ENCODE measurements around the gene ITSN1. TPM values are rescaled to one million over a fixed set of nuclear protein-coding genes. Genes with fewer than 3 reads are reported as not detected.
"Not testable (repeated sequence)": the region's sequence is repeated elsewhere in the genome, so short reads cannot be mapped to it uniquely, and the experiment has no call there.

ITSN1 gene
- polyA plus RNA-seq, 3 donors = 41.7 to 57.8 (median 52.6) TPM

- DNase-seq = no peak
Measured at GRCh38 chr21:33674226-33674625, 31.9 kb downstream of the ITSN1 start.

GRCh38 chr21:33676666-33677065, 34.4 kb downstream of the ITSN1 start:
- not testable (repeated sequence) for DNase-seq

GRCh38 chr21:33677450-33677849, 35.1 kb downstream of the ITSN1 start:
- DNase-seq = no peak

- DNase-seq = no peak
Measured at GRCh38 chr21:33680870-33681269, 38.6 kb downstream of the ITSN1 start.

GRCh38 chr21:33682992-33683627, 40.8 kb downstream of the ITSN1 start:
- DNase-seq = no peak

- DNase-seq = no peak
Measured at GRCh38 chr21:33684068-33684467, 41.8 kb downstream of the ITSN1 start.

- DNase-seq = no peak
Measured at GRCh38 chr21:33684923-33685560, 42.7 kb downstream of the ITSN1 start.

GRCh38 chr21:33685613-33686197, 43.4 kb downstream of the ITSN1 start:
- no peak for DNase-seq

- no peak for DNase-seq
Measured at GRCh38 chr21:33686386-33686785, 44.1 kb downstream of the ITSN1 start.

- DNase-seq = no peak
Measured at GRCh38 chr21:33687634-33688033, 45.3 kb downstream of the ITSN1 start.

- DNase-seq = no peak
Measured at GRCh38 chr21:33688353-33688752, 46.1 kb downstream of the ITSN1 start.

- DNase-seq = no peak
Measured at GRCh38 chr21:33690874-33691273, 48.6 kb downstream of the ITSN1 start.

GRCh38 chr21:33691945-33692603, 49.8 kb downstream of the ITSN1 start:
- DNase-seq = no peak

- no peak for DNase-seq
Measured at GRCh38 chr21:33695813-33696212, 53.5 kb downstream of the ITSN1 start.

- DNase-seq = no peak
Measured at GRCh38 chr21:33696465-33696864, 54.2 kb downstream of the ITSN1 start.

GRCh38 chr21:33698087-33698860, 56.0 kb downstream of the ITSN1 start:
- no peak for DNase-seq

- DNase-seq = no peak
Measured at GRCh38 chr21:33699277-33699676, 57.0 kb downstream of the ITSN1 start.

GRCh38 chr21:33700491-33700890, 58.2 kb downstream of the ITSN1 start:
- DNase-seq = no peak

GRCh38 chr21:33703750-33704606, 61.7 kb downstream of the ITSN1 start:
- no peak for DNase-seq

- no peak for DNase-seq
Measured at GRCh38 chr21:33707846-33708245, 65.5 kb downstream of the ITSN1 start.

GRCh38 chr21:33708874-33709273, 66.6 kb downstream of the ITSN1 start:
- DNase-seq = no peak
